Fibroblast of lung (primary cell): ENCODE results near the gene PELO. TPM values are rescaled to one million over a fixed set of nuclear protein-coding genes. Genes with fewer than 3 reads are reported as not detected.

Experiments
- DNase-seq, 2 donors: peaks; one replicate each; pipeline versions ENCODE4 v3.0.0 to v3.0.0-alpha.2; 2010; ENCODE audit warnings: low read depth in 2 of 2
- H2AFZ ChIP-seq: 2 replicates; pipeline ENCODE4 v1.5.1; 2012; ENCODE audit warnings: low read length, control low read depth, inconsistent platforms
- H3K27ac ChIP-seq: 2 replicates; pipeline ENCODE4 v1.5.1; 2011; ENCODE audit warnings: low read length, control low read depth; ENCODE audit not compliant: insufficient read depth
- H3K27me3 ChIP-seq: 2 replicates; pipeline ENCODE4 v1.5.1; 2011; ENCODE audit warnings: mild to moderate bottlenecking, low read length; ENCODE audit not compliant: control insufficient read depth, insufficient read depth
- H3K36me3 ChIP-seq: 2 replicates; pipeline ENCODE4 v1.5.1; 2011; ENCODE audit warnings: low read length; ENCODE audit not compliant: control insufficient read depth, insufficient read depth
- H3K4me1 ChIP-seq: 2 replicates; pipeline ENCODE4 v1.5.1; 2011; ENCODE audit warnings: low read length; ENCODE audit not compliant: control insufficient read depth, insufficient read depth; ENCODE audit errors: extremely low read depth
- H3K4me2 ChIP-seq: 2 replicates; pipeline ENCODE4 v1.5.1; 2011; ENCODE audit warnings: low read length, control low read depth; ENCODE audit not compliant: insufficient read depth; ENCODE audit errors: extremely low read depth
- H3K4me3 ChIP-seq, 4 experiments: fragments of 200-600 bp in 1 of 4; sonication (generic) in 1 of 4; replicated peaks in 1 of 4; 2 replicates each; pipeline ENCODE4 v1.5.1; 2011 to 2016; ENCODE audit warnings: low read length in 4 of 4, low read depth in 3 of 4, mild to moderate bottlenecking in 3 of 4, control low read depth in 2 of 4, inconsistent platforms in 1 of 4, mixed read lengths in 1 of 4; ENCODE audit not compliant: insufficient read depth in 1 of 4; ENCODE audit errors: control extremely low read depth in 1 of 4
- H3K79me2 ChIP-seq: 2 replicates; pipeline ENCODE4 v1.5.1; 2012; ENCODE audit warnings: mild to moderate bottlenecking, low read length, inconsistent platforms; ENCODE audit not compliant: control insufficient read depth, insufficient read depth
- H3K9ac ChIP-seq: 2 replicates; pipeline ENCODE4 v1.5.1; 2011; ENCODE audit warnings: mild to moderate bottlenecking, low read length, control low read depth; ENCODE audit not compliant: insufficient read depth
- H3K9me3 ChIP-seq: 2 replicates; pipeline ENCODE4 v1.5.1; 2012; ENCODE audit warnings: low read depth, low read length; ENCODE audit not compliant: control insufficient read depth, insufficient read depth
- H4K20me1 ChIP-seq: 2 replicates; pipeline ENCODE4 v1.5.1; 2011; ENCODE audit warnings: low read length; ENCODE audit not compliant: control insufficient read depth, insufficient read depth; ENCODE audit errors: extremely low read depth
- CTCF ChIP-seq, 2 donors: IDR thresholded peaks in 1 of 2; conservative IDR thresholded peaks in 1 of 2; 1 replicate in 1 of 2; 2 replicates in 1 of 2; pipeline ENCODE4 v1.5.1; 2011 to 2012; ENCODE audit warnings: low read length in 2 of 2, control low read depth in 1 of 2, inconsistent platforms in 1 of 2, low read depth in 1 of 2, mild to moderate bottlenecking in 1 of 2
- EZH2 ChIP-seq: IDR thresholded peaks from 2 replicates; pipeline ENCODE4 v1.5.1; 2012; ENCODE audit warnings: low read length, control low read depth, mild to moderate bottlenecking; ENCODE audit errors: missing control alignments
- polyA plus RNA-seq, 2 donors: library from polyadenylated mRNA; depleted of rRNA in 1 of 2; stranded (reverse) in 1 of 2; unstranded in 1 of 2; fragments of >200 nt; gene quantifications; 2 replicates each; pipeline ENCODE4 v1.2.1, GENCODE V29; 2011 to 2012; ENCODE audit warnings: missing spikeins in 1 of 2
- total RNA-seq: library from RNA; depleted of rRNA; stranded (reverse); fragments of >200 nt; gene quantifications from 2 replicates; pipeline ENCODE4 v1.2.1, GENCODE V29; 2014

Gene PELO
- total and polyA plus RNA-seq, 2 donors (not counting 1 experiment from before 2014, with no cell fraction given), result 30.5 to 45.2 TPM

DNA sequence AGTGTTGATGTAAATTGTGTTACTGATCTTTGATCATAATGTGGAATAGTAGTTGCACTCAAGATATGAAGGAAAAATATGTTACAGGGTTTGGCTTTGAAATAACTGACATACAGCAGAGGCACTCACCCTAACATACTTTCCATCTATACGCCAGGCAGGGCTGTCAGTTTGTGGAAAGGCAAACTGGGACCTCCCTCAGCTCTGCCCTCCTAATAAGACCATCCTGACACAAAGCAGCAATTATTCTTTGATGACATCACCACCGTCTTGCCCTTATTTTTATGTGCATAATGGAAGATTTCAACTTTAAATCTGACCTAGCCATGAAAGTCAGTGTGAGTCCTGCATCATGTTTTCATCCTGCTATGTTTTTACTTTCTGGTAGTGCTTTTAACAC lies 42.9 kb downstream of the PELO start:
- H2AFZ ChIP-seq, result no peak overlapping the region
- no peak overlapping the region for H3K9ac ChIP-seq
- no peak for TF ChIP-seq EZH2
- no peak for TF ChIP-seq CTCF (conservative IDR thresholded peaks at IDR 0.05 in 1 of 2, IDR thresholded peaks at IDR 0.05 in 1 of 2; ENCODE audit: low read depth in 1 of 2, low read length in 2 of 2)
- no peak overlapping the region for H3K4me3 ChIP-seq
- no peaks in the 10 kb centered on the region for H3K27me3 ChIP-seq
- no peaks in the 10 kb centered on the region for H3K79me2 ChIP-seq
- DNase-seq, result no peak
- H3K36me3 ChIP-seq, result no peaks in the 10 kb centered on the region
- H4K20me1 ChIP-seq, result no peaks in the 10 kb centered on the region
- no peaks in the 10 kb centered on the region for H3K4me1 ChIP-seq
- no peak overlapping the region for H3K27ac ChIP-seq
- no peak overlapping the region for H3K4me2 ChIP-seq
- no peaks in the 10 kb centered on the region for H3K9me3 ChIP-seq

DNA sequence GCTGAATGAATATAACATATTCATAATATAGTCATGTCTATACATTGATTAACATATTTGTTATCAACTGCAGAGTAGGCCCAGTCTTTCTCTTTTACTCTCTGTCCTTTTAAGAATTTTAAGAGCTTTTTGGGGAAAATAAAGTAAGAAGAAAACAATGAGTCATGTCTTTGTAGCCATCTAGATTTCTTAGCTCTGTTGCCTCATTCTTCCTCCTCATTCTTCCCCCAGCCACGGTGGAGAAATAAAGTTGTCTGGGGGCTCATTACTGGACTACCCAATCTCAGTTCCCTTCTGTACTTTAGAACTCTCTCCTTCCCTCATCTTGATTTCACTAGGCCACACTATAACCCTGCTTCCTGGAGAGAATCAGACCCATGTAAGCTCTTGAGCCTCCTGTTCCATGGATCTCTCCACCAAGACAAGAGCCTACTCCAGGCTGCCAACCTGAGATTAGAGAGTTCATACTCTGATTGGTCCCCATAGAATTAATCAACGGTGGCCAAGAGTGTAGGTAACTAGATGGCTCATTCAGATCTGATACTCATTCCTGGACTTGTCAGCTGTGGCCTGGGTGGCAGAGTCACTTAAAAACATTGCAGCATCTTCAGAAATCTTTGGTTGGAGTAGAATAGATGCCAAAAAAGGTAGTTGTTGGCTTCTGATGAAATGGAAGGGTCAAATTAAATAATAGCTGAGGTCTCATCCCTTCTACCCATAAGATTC lies 44.2 kb downstream of the PELO start:
- Histone ChIP-seq H3K9ac (no peak overlapping the region), H3K27ac (no peak overlapping the region), H3K4me1 (no peaks in the 10 kb centered on the region), H3K4me2 (no peak overlapping the region), H3K9me3 (no peaks in the 10 kb centered on the region), H2AFZ (no peak overlapping the region), H4K20me1 (no peaks in the 10 kb centered on the region), H3K4me3 (no peak overlapping the region), H3K27me3 (no peaks in the 10 kb centered on the region), H3K79me2 (no peaks in the 10 kb centered on the region), H3K36me3 (no peaks in the 10 kb centered on the region)
- DNase-seq, result no peak
- TF ChIP-seq EZH2 (no peak), CTCF (conservative IDR thresholded peaks at IDR 0.05 in 1 of 2, IDR thresholded peaks at IDR 0.05 in 1 of 2; ENCODE audit: low read depth in 1 of 2, low read length in 2 of 2) (no peak)

GRCh38 chr5:52834320-52834719 lies 46.6 kb downstream of the PELO start:
- Histone ChIP-seq H3K4me2 (no peak overlapping the region), H4K20me1 (no peaks in the 10 kb centered on the region), H3K4me1 (peaks cover 4% of the 10 kb centered on the region), H3K36me3 (no peaks in the 10 kb centered on the region), H2AFZ (no peak overlapping the region), H3K27ac (no peak overlapping the region), H3K4me3 (no peak overlapping the region), H3K9ac (no peak overlapping the region), H3K79me2 (no peaks in the 10 kb centered on the region), H3K27me3 (no peaks in the 10 kb centered on the region), H3K9me3 (no peaks in the 10 kb centered on the region)
- no peak for TF ChIP-seq EZH2
- TF ChIP-seq CTCF (conservative IDR thresholded peaks at IDR 0.05 in 1 of 2, IDR thresholded peaks at IDR 0.05 in 1 of 2; ENCODE audit: low read depth in 1 of 2, low read length in 2 of 2), result no peak
- DNase-seq, result no peak
